Erythroblast (primary cell): ENCODE measurements around the gene COQ8B.

ENCODE experiments used
- GATA1 ChIP-seq: IDR thresholded peaks from 2 replicates; pipeline ENCODE4 v1.6.1; 2011; ENCODE audit warnings: low read depth, mild to moderate bottlenecking, control low read depth, low read length, moderate library complexity
- POLR2A ChIP-seq: IDR thresholded peaks from 2 replicates; pipeline ENCODE4 v1.6.1; 2011; ENCODE audit warnings: mild to moderate bottlenecking, low read length

DNA sequence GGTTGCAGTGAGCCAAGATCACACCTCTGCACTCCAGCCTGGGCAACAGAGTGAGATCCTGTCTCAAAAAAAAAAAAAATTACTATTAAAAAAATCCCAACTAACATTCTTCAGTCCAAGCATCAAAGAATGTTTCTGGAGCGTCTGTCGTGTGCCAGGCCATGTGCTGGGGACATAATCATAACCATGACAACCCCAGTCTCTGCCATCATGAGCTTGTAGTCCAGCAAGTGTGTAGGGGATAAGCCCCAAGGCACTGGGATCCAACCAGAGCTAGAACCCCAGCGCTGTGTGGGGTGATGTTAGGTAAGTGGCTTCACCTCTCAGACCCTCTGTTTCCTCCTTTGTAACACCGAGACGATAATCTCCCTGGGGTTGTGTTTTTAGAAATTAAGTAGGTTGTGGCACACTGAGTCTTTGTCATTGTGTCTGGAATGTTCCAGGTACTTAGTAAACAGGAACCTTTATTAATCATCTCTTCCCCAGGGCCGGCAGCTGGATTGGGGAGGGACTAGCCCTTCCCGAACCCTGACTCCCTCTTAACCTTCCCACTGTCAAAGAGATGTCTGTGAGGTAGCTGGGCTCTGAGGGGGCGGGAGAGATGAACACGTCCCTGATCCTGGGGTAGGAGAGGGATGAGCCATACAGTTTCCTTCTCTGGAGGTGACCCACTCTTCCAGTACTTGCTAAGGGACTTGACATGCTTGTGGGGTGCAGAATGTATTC lies 5.4 kb upstream of the COQ8B start:
- no peak for TF ChIP-seq POLR2A
- TF ChIP-seq GATA1 = no peak
